GM12801 (cell line): ENCODE measurements around the gene URB2.

ENCODE experiments used
- CTCF ChIP-seq: IDR thresholded peaks from one replicate; pipeline ENCODE4 v1.5.1; 2011; ENCODE audit warnings: control low read depth; ENCODE audit not compliant: insufficient read length; ENCODE audit errors: extremely low read depth

The URB2 gene

GRCh38 chr1:229696385-229696784, 70.3 kb downstream of the URB2 start:
- no peak for TF ChIP-seq CTCF

GRCh38 chr1:229699613-229700267, 73.7 kb downstream of the URB2 start:
- TF ChIP-seq CTCF, result no peak

GRCh38 chr1:229704157-229704556, 78.1 kb downstream of the URB2 start:
- no peak for TF ChIP-seq CTCF

GRCh38 chr1:229709500-229710013, 83.5 kb downstream of the URB2 start:
- no peak for TF ChIP-seq CTCF
